Stimulated activated CD8-positive, alpha-beta memory T cell treated with anti-CD3 and anti-CD28 coated beads, Interleukin-7, amount 100 ng/mL, for 48 hours (primary cell): ENCODE results near the gene CAMTA1.

Experiments
- DNase-seq, 2 donors: peaks; one replicate each; pipeline ENCODE4 v3.0.0-alpha.2; 2020; ENCODE audit warnings: low read depth in 1 of 2; ENCODE audit errors: extremely low read depth in 1 of 2

Gene CAMTA1

DNA sequence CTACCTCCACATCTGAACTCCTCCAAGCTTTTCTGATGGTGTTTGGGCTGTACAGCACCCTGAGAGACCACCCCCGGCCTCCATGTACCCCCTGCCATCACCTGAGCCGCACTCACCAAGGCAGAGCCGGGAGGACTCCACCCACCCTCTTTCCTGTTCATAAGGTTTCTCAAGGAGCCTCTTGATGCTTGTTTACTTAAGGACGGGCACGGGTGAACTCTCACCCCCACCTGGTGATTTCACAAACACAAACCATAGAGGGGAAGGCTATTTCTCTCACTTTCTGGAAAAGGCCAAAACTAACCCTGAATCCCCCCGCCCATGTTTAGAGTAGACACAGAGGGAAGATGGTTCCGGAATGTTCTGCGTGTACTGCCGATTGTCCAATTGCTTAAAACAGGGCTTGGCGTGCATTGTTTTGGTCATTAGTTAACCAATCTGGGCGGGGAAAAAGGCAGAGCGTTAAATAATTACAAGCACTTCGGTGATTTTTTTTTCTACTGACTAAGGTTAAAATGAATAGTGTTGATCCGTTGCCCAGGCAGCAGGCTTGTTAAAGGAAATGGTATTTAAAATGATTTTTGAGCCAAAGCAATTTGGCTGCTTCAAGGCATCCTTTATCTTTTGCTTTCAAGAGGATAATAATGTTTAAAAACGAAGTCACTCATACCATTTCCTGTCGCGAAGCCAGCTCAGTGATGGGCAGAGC is 706.0 kb downstream of the CAMTA1 start:
- DNase-seq = no peak

- DNase-seq = no peak
Measured at GRCh38 chr1:7491818-7492173, 706.5 kb downstream of the CAMTA1 start.

- DNase-seq = no peak
Measured at GRCh38 chr1:7493711-7494454, 708.6 kb downstream of the CAMTA1 start.

DNA sequence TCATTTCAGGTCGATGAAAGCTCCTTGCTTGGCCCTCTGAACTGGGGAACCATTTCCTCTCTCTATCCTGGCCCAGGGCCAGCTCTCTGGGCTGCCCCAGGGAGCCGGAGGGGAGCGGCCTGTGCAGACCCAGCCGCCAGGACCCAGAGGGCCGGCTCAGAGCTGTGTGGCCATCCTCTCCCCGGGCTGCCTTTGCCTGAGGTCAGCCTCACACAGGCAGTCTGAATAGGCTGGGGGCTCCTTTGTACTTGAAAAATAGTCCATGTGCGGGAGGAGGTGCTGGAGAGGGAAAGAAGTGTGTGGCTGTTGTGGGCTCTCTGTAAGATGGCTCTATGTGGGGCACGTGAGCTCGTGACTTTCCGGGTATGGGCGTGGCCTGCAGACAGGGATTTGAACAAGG is 710.7 kb downstream of the CAMTA1 start:
- no peak for DNase-seq

- no peak for DNase-seq
Measured at GRCh38 chr1:7497107-7497637, 711.9 kb downstream of the CAMTA1 start.

GRCh38 chr1:7500381-7501083 is 715.3 kb downstream of the CAMTA1 start:
- DNase-seq = no peak

- DNase-seq = no peak
Measured at GRCh38 chr1:7501084-7501491, 715.8 kb downstream of the CAMTA1 start.

GRCh38 chr1:7501723-7502603 is 716.7 kb downstream of the CAMTA1 start:
- no peak for DNase-seq

- no peak for DNase-seq
Measured at GRCh38 chr1:7503691-7504437, 718.6 kb downstream of the CAMTA1 start.

GRCh38 chr1:7504438-7504720 is 719.1 kb downstream of the CAMTA1 start:
- no peak for DNase-seq

DNA sequence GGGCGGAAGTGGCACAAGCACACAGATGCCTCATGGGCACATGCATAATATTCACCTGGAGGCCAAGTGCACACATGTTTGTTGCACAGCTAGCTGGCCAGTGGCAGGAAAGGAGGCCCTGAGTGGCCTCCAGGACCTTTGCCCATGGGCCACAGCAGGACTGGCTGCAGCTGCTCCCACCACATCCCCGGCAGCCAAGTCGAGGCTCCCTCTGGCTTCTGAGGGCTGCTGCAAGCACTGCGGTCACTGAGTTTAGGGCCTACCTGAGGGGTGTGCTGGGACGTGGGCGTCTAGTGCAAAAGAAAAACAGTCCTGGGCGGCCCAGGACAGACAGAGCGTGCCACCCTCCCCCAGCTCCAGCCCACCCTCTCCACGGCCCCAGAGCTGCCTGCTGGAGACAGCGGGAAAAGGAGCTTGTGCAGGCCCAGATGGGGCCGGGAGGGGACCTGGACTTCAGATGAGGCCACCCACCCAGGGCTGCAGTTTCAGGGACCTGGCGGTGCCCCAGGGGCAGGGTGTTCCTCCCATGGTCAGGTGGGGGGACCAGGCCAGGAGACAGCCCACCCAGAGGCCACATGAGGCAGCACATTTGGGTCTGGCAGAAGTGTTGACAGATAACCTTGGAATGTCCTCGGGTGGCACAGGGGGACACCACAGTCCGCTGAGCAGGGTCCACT is 720.0 kb downstream of the CAMTA1 start:
- no peak for DNase-seq

DNA sequence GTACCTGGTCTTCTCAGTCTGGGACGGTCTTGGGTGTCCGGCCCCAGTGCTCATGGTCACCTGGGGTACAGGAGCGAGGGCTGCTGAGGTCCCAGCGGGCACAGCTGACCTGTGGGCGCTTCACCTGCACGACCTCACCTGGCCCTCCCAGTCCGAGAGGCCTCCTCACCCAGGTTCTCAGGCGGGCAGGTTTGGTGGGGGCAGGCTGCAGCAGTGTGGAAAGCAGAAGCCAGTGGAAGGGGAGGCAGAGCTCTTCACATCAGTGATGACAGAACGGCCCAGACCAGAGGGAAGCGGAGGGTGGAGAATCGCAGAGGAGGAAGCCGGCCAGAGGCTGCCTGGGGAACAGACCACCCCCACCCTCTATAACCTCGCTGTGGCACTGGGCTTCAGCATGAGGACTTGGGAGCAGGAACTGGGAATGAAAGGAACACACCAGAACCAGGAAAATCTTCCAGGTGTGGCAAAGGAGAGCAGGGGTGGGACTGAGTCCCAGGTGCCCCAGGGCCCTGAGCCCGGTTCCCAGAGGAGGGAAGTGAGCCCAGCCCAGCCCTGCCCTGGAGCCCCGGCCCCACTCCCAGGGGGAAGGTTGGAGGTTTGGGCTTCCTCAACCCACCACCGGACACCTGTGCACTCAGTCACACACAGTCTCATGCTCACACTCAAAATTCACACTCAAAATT is 720.7 kb downstream of the CAMTA1 start:
- DNase-seq = no peak

DNA sequence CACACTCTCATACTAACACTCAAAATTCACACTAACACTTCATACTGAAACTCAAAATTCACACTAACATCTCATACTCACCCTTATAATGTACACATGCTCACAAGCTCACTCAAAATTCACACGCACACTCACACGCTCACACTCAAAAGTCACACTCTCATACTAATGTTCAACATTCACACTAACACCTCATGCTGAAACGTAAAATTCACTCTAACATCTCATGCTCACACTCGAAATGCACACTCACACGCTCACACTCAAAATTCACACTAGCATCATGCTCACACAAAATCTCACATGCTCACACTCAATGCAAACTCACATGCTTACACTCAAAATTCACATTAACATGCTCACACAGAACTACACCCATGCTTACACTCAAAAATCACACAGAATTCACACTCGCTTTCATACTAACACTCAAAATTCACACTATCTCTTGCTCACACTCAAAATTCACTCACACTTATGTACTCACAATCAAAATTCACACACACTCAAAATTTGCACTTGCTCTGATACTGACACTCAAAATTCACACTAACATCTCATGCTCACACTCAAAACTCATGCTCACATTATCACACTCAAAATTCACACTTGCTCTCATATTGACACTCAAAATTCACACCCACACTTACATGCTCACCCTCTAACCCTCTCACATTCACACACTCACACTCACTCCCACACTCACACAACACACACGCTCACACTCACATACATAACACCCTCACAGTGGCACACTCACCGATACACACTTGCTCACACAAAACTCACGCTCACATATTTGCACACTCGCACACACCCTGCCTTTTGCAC is 721.4 kb downstream of the CAMTA1 start:
- no peak for DNase-seq

GRCh38 chr1:7507285-7508019 is 722.2 kb downstream of the CAMTA1 start:
- DNase-seq = no peak

- no peak for DNase-seq
Measured at GRCh38 chr1:7508052-7508933, 723.0 kb downstream of the CAMTA1 start.

DNA sequence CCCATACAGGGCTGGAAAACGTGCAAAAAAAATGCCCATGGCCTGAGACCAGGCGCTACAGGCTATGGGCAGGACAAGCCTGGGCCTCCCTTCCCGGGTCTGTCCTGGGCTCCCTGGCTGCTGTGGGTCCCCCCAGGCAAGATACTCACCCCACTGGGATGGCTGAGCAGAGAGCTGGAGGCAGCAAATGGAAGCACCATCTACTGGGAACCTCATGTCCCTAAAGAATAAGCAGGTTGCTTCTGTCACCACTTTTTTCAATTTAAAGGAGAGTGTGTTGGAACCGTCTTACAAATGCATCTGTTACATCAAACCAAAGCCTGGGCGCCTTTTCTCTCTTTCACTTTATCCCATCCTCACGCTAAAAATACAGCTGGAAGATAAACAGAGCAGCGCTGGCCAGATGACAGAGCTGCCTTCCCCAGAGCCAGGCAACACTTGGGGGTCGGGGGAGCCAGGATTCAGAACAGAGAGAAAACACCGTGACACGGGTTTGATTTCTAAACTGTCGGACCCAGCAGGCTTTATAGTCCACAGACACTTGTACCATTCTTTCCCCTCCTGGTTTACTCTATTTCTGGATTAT is 723.8 kb downstream of the CAMTA1 start:
- no peak for DNase-seq
